Neural progenitor cell (in vitro differentiated cells): Measurements from ENCODE around the gene SINHCAF. TPM values are rescaled to one million over a fixed set of nuclear protein-coding genes. Genes with fewer than 3 reads are reported as not detected.

Experiments used
- DNase-seq: peaks from one replicate; pipeline ENCODE4 v3.0.0-alpha.2; 2016; ENCODE audit warnings: low spot score
- H2AFZ ChIP-seq: fragments of 200-600 bp; sonication (generic); replicated peaks from 2 replicates; pipeline ENCODE4 v1.6.1; 2016; ENCODE audit warnings: antibody characterized with exemption
- H3F3A ChIP-seq: fragments of 200-600 bp; sonication (generic); 2 replicates; pipeline ENCODE4 v1.6.1; 2016; ENCODE audit warnings: antibody characterized with exemption, low read depth
- H3K27ac ChIP-seq: fragments of 200-600 bp; sonication (generic); 2 replicates; pipeline ENCODE4 v1.5.1; 2016; ENCODE audit warnings: mild to moderate bottlenecking
- H3K27me3 ChIP-seq: fragments of 200-600 bp; sonication (generic); 2 replicates; pipeline ENCODE4 v1.6.1; 2016; ENCODE audit warnings: mild to moderate bottlenecking, moderate library complexity
- H3K36me3 ChIP-seq: fragments of 200-600 bp; sonication (generic); 2 replicates; pipeline ENCODE4 v1.5.1; 2016
- H3K4me1 ChIP-seq: fragments of 200-600 bp; sonication (generic); 2 replicates; pipeline ENCODE4 v1.6.1; 2016; ENCODE audit warnings: mixed run types
- H3K4me2 ChIP-seq: fragments of 200-600 bp; sonication (generic); 2 replicates; pipeline ENCODE4 v1.6.1; 2016
- H3K4me3 ChIP-seq: fragments of 200-600 bp; sonication (generic); 2 replicates; pipeline ENCODE4 v1.5.1; 2016
- H3K79me2 ChIP-seq: fragments of 200-600 bp; sonication (generic); 2 replicates; pipeline ENCODE4 v1.6.1; 2016; ENCODE audit warnings: low read depth
- H3K9ac ChIP-seq: fragments of 200-600 bp; sonication (generic); 2 replicates; pipeline ENCODE4 v1.6.1; 2016
- H3K9me3 ChIP-seq: fragments of 200-600 bp; sonication (generic); 2 replicates; pipeline ENCODE4 v1.5.1; 2016; ENCODE audit warnings: low read depth
- H4K20me1 ChIP-seq: fragments of 200-600 bp; sonication (generic); 2 replicates; pipeline ENCODE4 v1.6.1; 2016; ENCODE audit warnings: low read depth
- H3K27ac Mint-ChIP-seq: 3 replicates; pipeline ENCODE4 v1.8.0; 2021; ENCODE audit warnings: mixed read lengths
- H3K27me3 Mint-ChIP-seq: 2 replicates; pipeline ENCODE4 v1.8.0; 2022; ENCODE audit warnings: low read depth, mild to moderate bottlenecking, inconsistent platforms, moderate library complexity, mixed read lengths; ENCODE audit not compliant: insufficient read depth
- H3K36me3 Mint-ChIP-seq: 3 replicates; pipeline ENCODE4 v1.8.0; 2021; ENCODE audit warnings: mixed read lengths
- H3K4me1 Mint-ChIP-seq: 3 replicates; pipeline ENCODE4 v1.8.0; 2021; ENCODE audit warnings: mixed read lengths
- H3K4me3 Mint-ChIP-seq: 3 replicates; pipeline ENCODE4 v1.8.0; 2021; ENCODE audit warnings: mild to moderate bottlenecking, moderate library complexity, mixed read lengths
- H3K9me3 Mint-ChIP-seq: 3 replicates; pipeline ENCODE4 v1.8.0; 2020; ENCODE audit warnings: mixed read lengths
- CTCF ChIP-seq: fragments of 200-600 bp; sonication (generic); IDR thresholded peaks from 2 replicates; pipeline ENCODE4 v1.5.1; 2017; ENCODE audit warnings: antibody characterized with exemption, mild to moderate bottlenecking
- EZH2 ChIP-seq: fragments of 200-600 bp; sonication (generic); IDR thresholded peaks from 2 replicates; pipeline ENCODE4 v1.6.1; 2017; ENCODE audit warnings: antibody characterized with exemption, mild to moderate bottlenecking, moderate library complexity
- EZH2phosphoT487 ChIP-seq: fragments of 200-600 bp; sonication (generic); IDR thresholded peaks from 2 replicates; pipeline ENCODE4 v1.6.1; 2017; ENCODE audit warnings: antibody characterized with exemption
- total RNA-seq: library from RNA; depleted of rRNA; stranded (reverse); fragments of >200 nt; gene quantifications from 2 replicates; pipeline ENCODE4 v1.2.3, GENCODE V29; 2015; ENCODE audit warnings: low replicate concordance

SINHCAF gene
- total RNA-seq, 1 donor from 2014 or later: 1,260 TPM

GRCh38 chr12:31322801-31323207 lies 3.1 kb downstream of the SINHCAF start:
- Mint-ChIP-seq H3K27me3 (peaks cover 8% of the 10 kb centered on the region), H3K9me3 (peaks cover 2% of the 10 kb centered on the region), H3K27ac (peak overlapping the region; percentile 86), H3K36me3 (peaks cover 12% of the 10 kb centered on the region), H3K4me3 (peak overlapping the region; percentile 100), H3K4me1 (peaks cover 50% of the 10 kb centered on the region)
- H3K9ac ChIP-seq: peak overlapping the region; percentile 85
- peaks cover 74% of the 10 kb centered on the region for H4K20me1 ChIP-seq
- peaks cover 40% of the 10 kb centered on the region for H3F3A ChIP-seq
- no peaks in the 10 kb centered on the region for H3K9me3 ChIP-seq
- DNase-seq: peak; percentile 33
- peak overlapping the region; percentile 90 for H3K4me2 ChIP-seq
- H3K27me3 ChIP-seq: no peaks in the 10 kb centered on the region
- no peak overlapping the region for H2AFZ ChIP-seq
- peaks cover 90% of the 10 kb centered on the region for H3K79me2 ChIP-seq
- no peaks in the 10 kb centered on the region for H3K36me3 ChIP-seq
- H3K4me3 ChIP-seq: peak overlapping the region; percentile 85
- H3K4me1 ChIP-seq: peaks cover 62% of the 10 kb centered on the region
- H3K27ac ChIP-seq: peak overlapping the region; percentile 93
- no peak for TF ChIP-seq EZH2phosphoT487
- no peak for TF ChIP-seq EZH2
- TF ChIP-seq CTCF: no peak

- Mint-ChIP-seq H3K4me3 (peak overlapping the region; percentile 65), H3K9me3 (peaks cover 2% of the 10 kb centered on the region), H3K4me1 (peaks cover 48% of the 10 kb centered on the region), H3K27ac (no peak overlapping the region), H3K36me3 (peaks cover 16% of the 10 kb centered on the region), H3K27me3 (peaks cover 8% of the 10 kb centered on the region)
- Histone ChIP-seq H3K27me3 (no peaks in the 10 kb centered on the region), H3K4me3 (peak overlapping the region; percentile 85), H3K4me1 (peaks cover 66% of the 10 kb centered on the region), H3K36me3 (no peaks in the 10 kb centered on the region), H3K9ac (no peak overlapping the region), H3K27ac (no peak overlapping the region), H3F3A (peaks cover 32% of the 10 kb centered on the region), H4K20me1 (peaks cover 84% of the 10 kb centered on the region), H3K9me3 (no peaks in the 10 kb centered on the region), H2AFZ (no peak overlapping the region), H3K4me2 (peak overlapping the region; percentile 90), H3K79me2 (peaks cover 96% of the 10 kb centered on the region)
- no peak for TF ChIP-seq CTCF
- DNase-seq: no peak
Observed at GRCh38 chr12:31321897-31322228, 4.1 kb downstream of the SINHCAF start.

- Histone ChIP-seq H3F3A (peaks cover 27% of the 10 kb centered on the region), H3K9me3 (no peaks in the 10 kb centered on the region), H3K9ac (no peak overlapping the region), H3K36me3 (peaks cover 3% of the 10 kb centered on the region), H2AFZ (no peak overlapping the region), H3K27me3 (no peaks in the 10 kb centered on the region), H3K27ac (no peak overlapping the region), H3K4me1 (peaks cover 68% of the 10 kb centered on the region), H3K4me3 (peak overlapping the region; percentile 85), H3K4me2 (peak overlapping the region; percentile 90), H3K79me2 (peaks cover 96% of the 10 kb centered on the region), H4K20me1 (peaks cover 89% of the 10 kb centered on the region)
- TF ChIP-seq EZH2phosphoT487: no peak
- no peak for TF ChIP-seq EZH2
- TF ChIP-seq CTCF: no peak
- Mint-ChIP-seq H3K27me3 (peaks cover 8% of the 10 kb centered on the region), H3K36me3 (peaks cover 17% of the 10 kb centered on the region), H3K4me1 (peaks cover 43% of the 10 kb centered on the region), H3K9me3 (peaks cover 2% of the 10 kb centered on the region), H3K27ac (no peak overlapping the region), H3K4me3 (no peak overlapping the region)
- no peak for DNase-seq
Observed at GRCh38 chr12:31321186-31321896, 4.6 kb downstream of the SINHCAF start.
